WTC11 (cell line): ENCODE results near the gene CHN1.

Experiments used
- AFF4 ChIP-seq: sonication (generic); formaldehyde crosslinking; IDR thresholded peaks from 2 replicates; pipeline ENCODE4 v1.8.1; 2023; ENCODE audit warnings: mild to moderate bottlenecking, missing genetic modification reagents, borderline replicate concordance
- CTCF ChIP-seq: fragments of 200-600 bp; IDR thresholded peaks from 2 replicates; pipeline ENCODE4 v1.8.0; 2022; ENCODE audit warnings: antibody characterized with exemption
- NFYB ChIP-seq: sonication (generic); formaldehyde crosslinking; conservative IDR thresholded peaks from 2 replicates; pipeline ENCODE4 v1.8.0; 2022; ENCODE audit warnings: low read depth, missing genetic modification reagents
- NR1H2 ChIP-seq: sonication (generic); formaldehyde crosslinking; IDR thresholded peaks from 2 replicates; pipeline ENCODE4 v1.9.0; 2021; ENCODE audit warnings: mild to moderate bottlenecking, moderate library complexity, missing genetic modification reagents
- NR3C1 ChIP-seq: sonication (generic); formaldehyde crosslinking; conservative IDR thresholded peaks from 2 replicates; pipeline ENCODE4 v1.8.1; 2023; ENCODE audit warnings: low read depth, mild to moderate bottlenecking, missing genetic modification reagents
- RELA ChIP-seq: sonication (generic); formaldehyde crosslinking; IDR thresholded peaks from 2 replicates; pipeline ENCODE4 v1.8.1; 2022; ENCODE audit warnings: missing genetic modification reagents, mild to moderate bottlenecking, borderline replicate concordance
- SMAD3 ChIP-seq: sonication (generic); formaldehyde crosslinking; IDR thresholded peaks from 2 replicates; pipeline ENCODE4 v1.8.0; 2022; ENCODE audit warnings: missing genetic modification reagents, mild to moderate bottlenecking, borderline replicate concordance
- SOX15 ChIP-seq: fragments of 250-450 bp; sonication (Bioruptor Pico); IDR thresholded peaks from 2 replicates; pipeline ENCODE4 v1.9.0; 2021; ENCODE audit warnings: mild to moderate bottlenecking
- ZNF232 ChIP-seq: sonication (generic); formaldehyde crosslinking; IDR thresholded peaks from 2 replicates; pipeline ENCODE4 v1.8.0; 2022; ENCODE audit warnings: mild to moderate bottlenecking, missing genetic modification reagents

- TF ChIP-seq CTCF (no peak), SMAD3 (no peak), ZNF232 (CRISPR knock-in tag) (no peak), NR3C1 (CRISPR knock-in tag) (no peak), RELA (CRISPR knock-in tag) (no peak), NR1H2 (no peak), SOX15 (CRISPR knock-in tag) (no peak), NFYB (CRISPR knock-in tag) (no peak), AFF4 (no peak)
Observed at GRCh38 chr2:175009917-175010621, 4.9 kb upstream of the CHN1 start.
